Kidney (tissue), 22 donors: ENCODE results near the gene MBOAT2. TPM values are rescaled to one million over a fixed set of nuclear protein-coding genes. Genes with fewer than 3 reads are reported as not detected.
"Not testable (repeated sequence)": the region's sequence is repeated elsewhere in the genome, so short reads cannot be mapped to it uniquely, and the experiment has no call there.

ENCODE experiments used
- DNase-seq, 5 donors: peaks; one replicate each; pipeline ENCODE4 v3.0.0-alpha.2; 2013 to 2020
- FAIRE-seq: peaks from 2 replicates; lab custom pipeline; 2012; peaks lifted over from hg19 to GRCh38; lab: Jason Lieb, UNC
- H3K27ac ChIP-seq, 2 donors: one replicate each; pipeline ENCODE4 v1.7.0; 2013; ENCODE audit warnings: low read depth in 2 of 2, low read length in 2 of 2, inconsistent platforms in 1 of 2
- H3K27me3 ChIP-seq: one replicate; pipeline ENCODE4 v1.7.1; 2013; ENCODE audit warnings: low read length, inconsistent platforms; ENCODE audit not compliant: control insufficient read depth, insufficient read depth
- H3K36me3 ChIP-seq, 3 donors: one replicate each; pipeline versions ENCODE4 v1.7.0 to v1.7.1; 2013; ENCODE audit warnings: low read length in 3 of 3, control low read depth in 1 of 3, inconsistent platforms in 1 of 3; ENCODE audit not compliant: insufficient read depth in 3 of 3, control insufficient read depth in 2 of 3
- H3K4me1 ChIP-seq, 3 donors: one replicate each; pipeline versions ENCODE4 v1.7.0 to v1.7.1; 2013; ENCODE audit warnings: low read length in 3 of 3, inconsistent platforms in 1 of 3, low read depth in 1 of 3; ENCODE audit not compliant: control insufficient read depth in 2 of 3, insufficient read depth in 2 of 3
- H3K4me3 ChIP-seq, 3 donors: one replicate each; pipeline versions ENCODE4 v1.7.0 to v1.8.1; 2013; ENCODE audit warnings: low read length in 3 of 3, control low read depth in 1 of 3, inconsistent platforms in 1 of 3
- H3K9ac ChIP-seq, 3 donors: one replicate each; pipeline versions ENCODE4 v1.7.0 to v1.7.1; 2013; ENCODE audit warnings: low read length in 3 of 3, control low read depth in 1 of 3, inconsistent platforms in 1 of 3
- H3K9me3 ChIP-seq, 3 donors: one replicate each; pipeline versions ENCODE4 v1.7.0 to v1.7.1; 2013; ENCODE audit warnings: low read length in 3 of 3, control low read depth in 1 of 3, inconsistent platforms in 1 of 3; ENCODE audit not compliant: control insufficient read depth in 2 of 3, insufficient read depth in 1 of 3
- intact Hi-C: fragments of 100-400 bp; cut with DNase I; formaldehyde crosslinking; loops from one replicate; pipeline ENCODE4 v1.11.1; 2022
- long read RNA-seq, 10 donors: library from polyadenylated mRNA in 1 of 10; unstranded in 1 of 10; transcript quantifications; one replicate each; pipeline ENCODE4 v2.0.0 and lab custom pipeline, GENCODE V29; 2021 to 2026
- polyA plus RNA-seq: library from polyadenylated mRNA; stranded (reverse); fragments of 350-450 nt; fragmentation: Illumina TruSeq; extraction: RNeasy Lipid Tissue Mini Kit (QIAGEN cat#74804); gene quantifications from one replicate; pipeline ENCODE4 v1.2.3, GENCODE V29; 2014; ENCODE audit warnings: low read depth, low replicate concordance; ENCODE audit not compliant: insufficient read depth
- total RNA-seq: library from RNA; stranded (reverse); fragmentation: NEBNext Ultra II Directional; extraction: Animal tissue kit (Norgen Biotek cat#: 25700); gene quantifications from one replicate; pipeline ENCODE4 v1.2.1, GENCODE V29; 2021
- TF ChIP-seq, protein P1 (sequence below): IDR thresholded peaks from 3 replicates; pipeline ENCODE4 v1.5.1; 2012; ENCODE audit warnings: mild to moderate bottlenecking, moderate library complexity, borderline replicate concordance; ENCODE audit not compliant: insufficient read depth; ENCODE audit errors: extremely low read depth
- donor health status: control.
- donor health status: control.
- donor health status: control.
- donor health status: control.
- donor health status: control.
- donor health status: DM: yes; HTN: yes; CAD: no.
- donor health status: Normal renal cell carcinoma (clear cell type).

The MBOAT2 gene, protein sequence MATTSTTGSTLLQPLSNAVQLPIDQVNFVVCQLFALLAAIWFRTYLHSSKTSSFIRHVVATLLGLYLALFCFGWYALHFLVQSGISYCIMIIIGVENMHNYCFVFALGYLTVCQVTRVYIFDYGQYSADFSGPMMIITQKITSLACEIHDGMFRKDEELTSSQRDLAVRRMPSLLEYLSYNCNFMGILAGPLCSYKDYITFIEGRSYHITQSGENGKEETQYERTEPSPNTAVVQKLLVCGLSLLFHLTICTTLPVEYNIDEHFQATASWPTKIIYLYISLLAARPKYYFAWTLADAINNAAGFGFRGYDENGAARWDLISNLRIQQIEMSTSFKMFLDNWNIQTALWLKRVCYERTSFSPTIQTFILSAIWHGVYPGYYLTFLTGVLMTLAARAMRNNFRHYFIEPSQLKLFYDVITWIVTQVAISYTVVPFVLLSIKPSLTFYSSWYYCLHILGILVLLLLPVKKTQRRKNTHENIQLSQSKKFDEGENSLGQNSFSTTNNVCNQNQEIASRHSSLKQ
- 28.6 TPM for total RNA-seq
- 15.9 TPM for polyA plus RNA-seq
- long read RNA-seq, donor 1, full-length matches to known transcripts: 6 of 6 reads
- long read RNA-seq, donor 1, partial matches to known transcripts: 0 of 6 reads
- long read RNA-seq, donor 1, other reads (novel, unspliced or antisense): 0 of 6 reads
- long read RNA-seq, donor 2, full-length matches to known transcripts: 6 of 6 reads
- long read RNA-seq, donor 2, partial matches to known transcripts: 0 of 6 reads
- long read RNA-seq, donor 2, other reads (novel, unspliced or antisense): 0 of 6 reads
- long read RNA-seq, donor 3, full-length matches to known transcripts: 6 of 6 reads
- long read RNA-seq, donor 3, partial matches to known transcripts: 0 of 6 reads
- long read RNA-seq, donor 3, other reads (novel, unspliced or antisense): 0 of 6 reads
- long read RNA-seq, donor 4, full-length matches to known transcripts: 9 of 9 reads
- long read RNA-seq, donor 4, partial matches to known transcripts: 0 of 9 reads
- long read RNA-seq, donor 4, other reads (novel, unspliced or antisense): 0 of 9 reads
- long read RNA-seq, donor 5: 0 reads
- long read RNA-seq, donor 6: 0 reads
- long read RNA-seq, donor 7, full-length matches to known transcripts: 16 of 30 reads
- long read RNA-seq, donor 7, partial matches to known transcripts: 3 of 30 reads
- long read RNA-seq, donor 7, other reads (novel, unspliced or antisense): 11 of 30 reads
- long read RNA-seq, donor 8, full-length matches to known transcripts: 3 of 3 reads
- long read RNA-seq, donor 8, partial matches to known transcripts: 0 of 3 reads
- long read RNA-seq, donor 8, other reads (novel, unspliced or antisense): 0 of 3 reads
- long read RNA-seq, donor 9, full-length matches to known transcripts: 2 of 7 reads
- long read RNA-seq, donor 9, partial matches to known transcripts: 5 of 7 reads
- long read RNA-seq, donor 9, other reads (novel, unspliced or antisense): 0 of 7 reads
- long read RNA-seq, donor 10, full-length matches to known transcripts: 6 of 6 reads
- long read RNA-seq, donor 10, partial matches to known transcripts: 0 of 6 reads
- long read RNA-seq, donor 10, other reads (novel, unspliced or antisense): 0 of 6 reads

DNA sequence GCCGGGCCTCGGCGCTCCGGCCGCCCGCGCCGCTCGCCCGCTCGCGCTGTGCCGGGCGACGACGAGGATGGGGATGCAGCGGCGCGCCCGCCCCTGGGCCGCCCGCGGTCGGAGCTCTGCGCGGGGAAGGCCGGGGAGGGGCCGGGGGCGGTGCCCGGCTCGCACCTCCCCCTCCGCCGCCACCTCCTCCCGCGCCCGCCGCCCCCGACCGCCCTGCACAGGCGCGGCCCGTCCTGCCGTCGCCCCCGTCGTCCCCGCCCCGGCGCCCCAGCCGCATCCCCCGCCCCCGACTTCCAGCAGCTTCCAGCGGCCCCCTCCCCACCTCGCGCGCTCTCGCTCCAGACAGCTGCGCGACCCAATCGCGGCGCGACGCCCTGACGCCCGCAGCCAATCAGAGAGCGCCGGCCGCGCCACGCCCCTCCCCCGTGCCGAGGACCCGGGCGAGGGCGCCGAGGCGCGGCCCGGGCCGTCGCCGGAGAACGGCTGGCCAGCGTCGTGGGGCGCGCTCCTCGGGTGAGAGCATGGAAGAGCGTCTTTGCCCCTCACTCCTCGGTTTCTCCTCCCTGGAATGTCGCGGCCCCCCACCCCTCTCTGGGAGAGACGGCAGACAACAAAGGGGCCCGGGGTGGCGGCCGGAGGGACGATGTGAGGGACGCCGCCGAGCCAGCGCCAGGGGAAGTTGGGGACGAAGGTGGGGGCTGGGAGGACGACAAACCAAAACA, at the start of gene MBOAT2:
Gene MBOAT2, minus strand, starts transcription at position 69 of the 722 bp plus-strand sequence. CDS start 70 bp downstream, outside the sequence.
- TF ChIP-seq, protein P1, sequence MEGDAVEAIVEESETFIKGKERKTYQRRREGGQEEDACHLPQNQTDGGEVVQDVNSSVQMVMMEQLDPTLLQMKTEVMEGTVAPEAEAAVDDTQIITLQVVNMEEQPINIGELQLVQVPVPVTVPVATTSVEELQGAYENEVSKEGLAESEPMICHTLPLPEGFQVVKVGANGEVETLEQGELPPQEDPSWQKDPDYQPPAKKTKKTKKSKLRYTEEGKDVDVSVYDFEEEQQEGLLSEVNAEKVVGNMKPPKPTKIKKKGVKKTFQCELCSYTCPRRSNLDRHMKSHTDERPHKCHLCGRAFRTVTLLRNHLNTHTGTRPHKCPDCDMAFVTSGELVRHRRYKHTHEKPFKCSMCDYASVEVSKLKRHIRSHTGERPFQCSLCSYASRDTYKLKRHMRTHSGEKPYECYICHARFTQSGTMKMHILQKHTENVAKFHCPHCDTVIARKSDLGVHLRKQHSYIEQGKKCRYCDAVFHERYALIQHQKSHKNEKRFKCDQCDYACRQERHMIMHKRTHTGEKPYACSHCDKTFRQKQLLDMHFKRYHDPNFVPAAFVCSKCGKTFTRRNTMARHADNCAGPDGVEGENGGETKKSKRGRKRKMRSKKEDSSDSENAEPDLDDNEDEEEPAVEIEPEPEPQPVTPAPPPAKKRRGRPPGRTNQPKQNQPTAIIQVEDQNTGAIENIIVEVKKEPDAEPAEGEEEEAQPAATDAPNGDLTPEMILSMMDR: no peak
- H3K27me3 ChIP-seq: no peaks in the 10 kb centered on the region

DNA sequence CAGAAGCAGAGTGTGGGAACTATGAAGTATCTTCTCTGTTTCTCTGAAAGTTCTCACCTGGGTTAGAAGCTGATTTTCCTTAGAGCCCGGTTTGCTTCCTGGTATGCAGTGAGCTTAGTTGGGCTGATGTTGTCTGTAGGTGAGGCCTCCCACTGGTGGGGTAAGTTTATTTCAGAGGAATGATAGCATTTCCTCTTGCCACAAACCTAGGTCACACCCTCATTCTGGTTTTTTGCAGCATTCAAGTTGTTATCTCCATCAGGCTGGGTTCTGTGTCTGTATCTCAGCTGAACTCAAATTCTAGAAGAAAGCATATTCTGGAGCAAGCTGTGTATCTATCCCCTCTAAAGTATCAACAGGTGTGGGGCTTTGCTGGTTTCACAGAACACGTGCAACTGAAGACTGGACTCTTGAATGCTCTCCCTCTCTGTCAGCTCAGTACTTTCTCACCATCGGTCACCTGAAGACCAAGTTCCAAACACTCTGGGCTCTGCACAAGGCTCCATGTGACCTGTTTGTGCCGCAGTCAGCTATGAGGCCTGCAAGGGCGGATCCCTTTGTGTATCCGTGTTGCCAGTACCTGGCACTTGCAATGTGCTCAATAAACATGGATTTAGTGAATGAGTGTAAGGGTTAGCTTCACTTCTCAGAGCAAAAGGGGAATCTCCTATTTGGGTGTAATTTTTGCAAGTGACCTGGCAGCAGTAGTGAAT, 49.5 kb upstream of the MBOAT2 start:
- H3K27me3 ChIP-seq: no peaks in the 10 kb centered on the region
- H3K4me3 ChIP-seq: no peak overlapping the region
- H3K9me3 ChIP-seq: no peaks in the 10 kb centered on the region
- no peaks in the 10 kb centered on the region for H3K36me3 ChIP-seq
- FAIRE-seq (no peak), DNase-seq (no peak)
- TF ChIP-seq, protein P1: no peak
- H3K27ac ChIP-seq: no peak overlapping the region
- no peak overlapping the region for H3K9ac ChIP-seq
- no peaks in the 10 kb centered on the region for H3K4me1 ChIP-seq
- intact Hi-C loops: no loop called here

More for the DNA sequence above, at the start of gene MBOAT2:
- peak; percentile 96 to 97 (median 97) for DNase-seq
- Histone ChIP-seq H3K4me3 (peak within 1 kb of the TSS; percentile 74 to 85 (median 81)), H3K9me3 (no peaks in the 10 kb centered on the region), H3K4me1 (peaks cover 0 to 4% (median 0%) of the 10 kb centered on the region in 3 donors), H3K27ac (peak within 1 kb of the TSS; percentile 78), H3K36me3 (no peaks in the 10 kb centered on the region), H3K9ac (peak within 1 kb of the TSS; percentile 69 to 88 (median 79))
- FAIRE-seq: no peak
- intact Hi-C loops: no loop called here

DNA sequence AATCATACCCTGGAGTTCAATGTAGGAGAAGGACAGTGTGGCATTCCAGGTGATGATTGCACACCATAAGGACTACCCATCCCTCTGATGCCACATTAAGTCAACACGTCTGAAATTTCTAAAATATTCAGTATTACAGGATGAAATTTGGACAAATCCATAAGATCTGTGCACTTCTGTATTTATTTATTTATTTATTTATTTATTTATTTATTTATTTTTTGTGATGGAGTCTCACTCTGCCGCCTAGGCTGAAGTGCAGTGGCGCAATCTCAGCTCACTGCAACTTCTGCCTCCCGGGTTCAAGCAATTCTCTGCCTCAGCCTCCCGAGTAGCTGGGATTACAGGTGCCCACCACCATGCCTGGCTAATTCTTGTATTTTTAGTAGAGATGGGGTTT, 48.0 kb upstream of the MBOAT2 start:
- H3K27ac ChIP-seq, H3K4me3 ChIP-seq, DNase-seq, intact Hi-C loops, H3K4me1 ChIP-seq, H3K36me3 ChIP-seq, H3K9ac ChIP-seq, H3K27me3 ChIP-seq, FAIRE-seq, H3K9me3 ChIP-seq: not testable (repeated sequence)
